Testis (tissue), 2 donors: ENCODE measurements around the gene SPIRE1.

Experiments used
- POLR2A ChIP-seq: fragments of 450-650 bp; IDR thresholded peaks from one replicate; pipeline ENCODE4 v1.6.1; 2017; ENCODE audit warnings: antibody characterized with exemption, mild to moderate bottlenecking, moderate library complexity
- TF ChIP-seq, protein P1 (sequence below), 3 experiments: fragments of 450-650 bp in 2 of 3; fragments of 200-600 bp in 1 of 3; sonication (generic) in 1 of 3; IDR thresholded peaks; one replicate each; pipeline ENCODE4 v1.5.1; 2016 to 2019; ENCODE audit warnings: antibody characterized with exemption in 3 of 3, mild to moderate bottlenecking in 2 of 3, moderate library complexity in 1 of 3

DNA sequence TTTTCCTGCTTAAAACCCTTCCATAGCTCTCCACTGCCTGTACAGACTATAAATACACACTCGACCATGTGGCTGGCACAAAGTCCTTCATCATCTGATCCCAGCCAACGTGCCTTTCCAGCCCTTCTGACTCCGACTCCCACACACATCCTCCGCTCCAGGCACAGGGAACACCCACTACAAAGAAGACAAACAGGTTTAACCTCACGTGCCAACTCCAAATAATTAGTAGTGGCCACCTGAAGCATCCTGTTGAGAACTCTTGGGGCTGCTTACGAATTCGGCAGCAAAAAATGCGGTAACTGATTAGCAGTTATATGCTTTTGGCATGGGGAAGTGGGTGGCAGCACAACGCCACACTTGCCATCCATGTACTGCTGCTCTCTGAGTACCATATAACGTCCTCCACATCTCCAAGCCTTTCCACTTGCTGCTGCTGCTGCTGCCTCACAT is 12.1 kb downstream of the SPIRE1 start:
- TF ChIP-seq, protein P1, sequence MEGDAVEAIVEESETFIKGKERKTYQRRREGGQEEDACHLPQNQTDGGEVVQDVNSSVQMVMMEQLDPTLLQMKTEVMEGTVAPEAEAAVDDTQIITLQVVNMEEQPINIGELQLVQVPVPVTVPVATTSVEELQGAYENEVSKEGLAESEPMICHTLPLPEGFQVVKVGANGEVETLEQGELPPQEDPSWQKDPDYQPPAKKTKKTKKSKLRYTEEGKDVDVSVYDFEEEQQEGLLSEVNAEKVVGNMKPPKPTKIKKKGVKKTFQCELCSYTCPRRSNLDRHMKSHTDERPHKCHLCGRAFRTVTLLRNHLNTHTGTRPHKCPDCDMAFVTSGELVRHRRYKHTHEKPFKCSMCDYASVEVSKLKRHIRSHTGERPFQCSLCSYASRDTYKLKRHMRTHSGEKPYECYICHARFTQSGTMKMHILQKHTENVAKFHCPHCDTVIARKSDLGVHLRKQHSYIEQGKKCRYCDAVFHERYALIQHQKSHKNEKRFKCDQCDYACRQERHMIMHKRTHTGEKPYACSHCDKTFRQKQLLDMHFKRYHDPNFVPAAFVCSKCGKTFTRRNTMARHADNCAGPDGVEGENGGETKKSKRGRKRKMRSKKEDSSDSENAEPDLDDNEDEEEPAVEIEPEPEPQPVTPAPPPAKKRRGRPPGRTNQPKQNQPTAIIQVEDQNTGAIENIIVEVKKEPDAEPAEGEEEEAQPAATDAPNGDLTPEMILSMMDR (IDR thresholded peaks at IDR 0.05) = no peak
- no peak for TF ChIP-seq POLR2A
